Astrocyte (in vitro differentiated cells and primary cell): Measurements from ENCODE around the gene PIH1D1.

Experiments used
- CTCF ChIP-seq: IDR thresholded peaks from 2 replicates; pipeline ENCODE4 v1.5.1; 2011; ENCODE audit warnings: low read depth, mild to moderate bottlenecking, inconsistent platforms, low read length, moderate library complexity; ENCODE audit not compliant: insufficient read depth
- EZH2 ChIP-seq: IDR thresholded peaks from 2 replicates; pipeline ENCODE4 v1.6.1; 2012; ENCODE audit warnings: mild to moderate bottlenecking, low read length, inconsistent platforms; ENCODE audit not compliant: insufficient read depth

GRCh38 chr19:49417088-49417487 is 34.5 kb downstream of the PIH1D1 start:
- TF ChIP-seq CTCF (no peak), EZH2 (no peak)
